Limb (tissue), 2 donors: ENCODE data around the gene CMIP.

Experiments used
- DNase-seq, 2 donors: peaks; one replicate each; pipeline ENCODE4 v3.0.0-alpha.2; 2016; ENCODE audit errors: extremely low spot score in 2 of 2

Gene CMIP

GRCh38 chr16:81582655-81583441 is 138.2 kb downstream of the CMIP start:
- no peak for DNase-seq

- no peak for DNase-seq
These were observed 139.5 kb downstream of the CMIP start for GRCh38 chr16:81583893-81584631.

GRCh38 chr16:81585785-81586184 is 141.2 kb downstream of the CMIP start:
- no peak for DNase-seq

GRCh38 chr16:81586417-81586816 is 141.8 kb downstream of the CMIP start:
- no peak for DNase-seq

- DNase-seq, result no peak
These were observed 142.5 kb downstream of the CMIP start for GRCh38 chr16:81586977-81587625.

- DNase-seq, result no peak
These were observed 143.1 kb downstream of the CMIP start for GRCh38 chr16:81587626-81588160.

- no peak for DNase-seq
These were observed 143.9 kb downstream of the CMIP start for GRCh38 chr16:81588326-81589081.

- DNase-seq, result no peak
These were observed 145.5 kb downstream of the CMIP start for GRCh38 chr16:81589975-81590650.

GRCh38 chr16:81590714-81591544 is 146.3 kb downstream of the CMIP start:
- no peak for DNase-seq

GRCh38 chr16:81591545-81591870 is 146.9 kb downstream of the CMIP start:
- DNase-seq, result no peak

- DNase-seq, result no peak
These were observed 147.8 kb downstream of the CMIP start for GRCh38 chr16:81592353-81592866.

- DNase-seq, result no peak
These were observed 148.9 kb downstream of the CMIP start for GRCh38 chr16:81593481-81593880.

GRCh38 chr16:81595629-81596292 is 151.2 kb downstream of the CMIP start:
- DNase-seq, result no peak

GRCh38 chr16:81597079-81597658 is 152.6 kb downstream of the CMIP start:
- DNase-seq, result no peak

GRCh38 chr16:81598083-81598482 is 153.5 kb downstream of the CMIP start:
- no peak for DNase-seq

- DNase-seq, result no peak
These were observed 154.6 kb downstream of the CMIP start for GRCh38 chr16:81599034-81599744.

- DNase-seq, result no peak
These were observed 155.7 kb downstream of the CMIP start for GRCh38 chr16:81600275-81600674.

GRCh38 chr16:81601008-81601428 is 156.4 kb downstream of the CMIP start:
- peak; percentile 63 to 69 for DNase-seq
